C4-2B (cell line): ENCODE results near the gene FOXA1.
A peak's percentile ranks its signal among the peaks of the same experiment; 100 is the strongest.

Source experiments
- H3K27ac ChIP-seq: fragments of 450-650 bp; 2 replicates; pipeline ENCODE4 v1.5.1; 2017
- CTCF ChIP-seq: fragments of 450-650 bp; conservative IDR thresholded peaks from 2 replicates; pipeline ENCODE4 v1.5.1; 2017; ENCODE audit warnings: mild to moderate bottlenecking
- ZFX ChIP-seq: fragments of 450-650 bp; IDR thresholded peaks from 2 replicates; pipeline ENCODE4 v1.6.1; 2017

The FOXA1 gene

DNA sequence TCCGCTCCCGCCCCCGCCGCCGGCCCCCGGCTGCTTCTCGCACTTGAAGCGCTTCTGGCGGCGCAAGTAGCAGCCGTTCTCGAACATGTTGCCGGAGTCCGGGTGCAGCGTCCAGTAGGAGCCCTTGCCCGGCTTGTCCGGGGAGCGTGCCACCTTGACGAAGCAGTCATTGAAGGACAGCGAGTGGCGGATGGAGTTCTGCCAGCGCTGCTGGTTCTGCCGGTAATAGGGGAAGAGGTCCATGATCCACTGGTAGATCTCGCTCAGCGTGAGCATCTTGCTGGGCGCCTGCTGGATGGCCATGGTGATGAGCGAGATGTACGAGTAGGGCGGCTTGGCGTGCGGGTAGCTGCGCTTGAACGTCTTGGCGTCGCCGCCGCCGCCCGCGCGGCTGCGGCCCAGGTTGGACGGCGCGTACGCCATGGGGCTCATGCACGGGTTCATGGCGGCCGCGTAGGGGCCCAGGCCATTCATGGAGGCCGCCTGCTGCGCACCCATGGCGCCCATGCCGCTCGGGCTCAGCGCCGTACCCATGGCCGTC, 3.0 kb downstream of the FOXA1 start:
- TF ChIP-seq CTCF (peak; percentile 34), ZFX (no peak; the same call in 1 of the 2 replicates)
- peak overlapping the region; percentile 93 for H3K27ac ChIP-seq

- H3K27ac ChIP-seq: peak overlapping the region; percentile 93
- TF ChIP-seq CTCF (peak; percentile 56), ZFX (no peak)
These were observed 3.6 kb downstream of the FOXA1 start for GRCh38 chr14:37591311-37591940.

DNA sequence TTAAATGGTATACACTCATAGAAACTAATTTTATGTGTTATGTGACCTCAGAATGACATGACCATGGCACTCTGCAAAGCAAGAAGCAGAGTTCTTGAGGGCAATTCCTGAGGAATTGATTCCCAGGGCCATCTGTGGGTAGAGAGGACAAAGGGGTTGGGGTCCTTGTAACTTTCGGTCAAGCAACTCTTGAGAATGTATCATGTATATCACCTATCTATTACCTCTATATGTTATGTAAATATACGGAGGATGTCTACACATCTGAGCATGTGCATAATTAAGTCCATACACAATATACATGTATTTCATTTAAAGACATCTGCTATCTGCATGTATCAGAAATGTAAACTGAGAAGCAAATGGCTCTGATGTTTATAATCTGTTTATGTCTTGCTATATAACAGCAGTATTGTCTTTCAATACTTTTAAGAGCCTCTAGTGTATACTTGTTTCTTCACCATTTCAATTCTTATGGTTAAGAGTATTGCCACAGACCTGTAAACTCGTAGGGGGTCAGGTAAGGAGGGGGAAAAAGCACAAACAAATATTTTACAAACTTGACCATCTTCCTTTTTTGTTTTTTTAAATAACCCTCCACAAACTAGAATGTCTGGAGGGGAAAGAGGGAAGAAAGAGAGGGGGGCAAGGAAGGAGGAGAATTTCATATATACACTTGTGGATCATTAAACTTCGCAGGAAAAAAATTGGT, 4.5 kb downstream of the FOXA1 start:
- peak overlapping the region; percentile 93 for H3K27ac ChIP-seq
- TF ChIP-seq CTCF (no peak), ZFX (no peak)

GRCh38 chr14:37589715-37590427, 5.2 kb downstream of the FOXA1 start:
- TF ChIP-seq CTCF: no peak
- no peak for TF ChIP-seq ZFX
- H3K27ac ChIP-seq: peak overlapping the region; percentile 62; the same call in 1 of the 2 replicates

- peak overlapping the region; percentile 76 for H3K27ac ChIP-seq
- TF ChIP-seq ZFX (no peak), CTCF (no peak)
These were observed 5.9 kb downstream of the FOXA1 start for GRCh38 chr14:37588956-37589714.

DNA sequence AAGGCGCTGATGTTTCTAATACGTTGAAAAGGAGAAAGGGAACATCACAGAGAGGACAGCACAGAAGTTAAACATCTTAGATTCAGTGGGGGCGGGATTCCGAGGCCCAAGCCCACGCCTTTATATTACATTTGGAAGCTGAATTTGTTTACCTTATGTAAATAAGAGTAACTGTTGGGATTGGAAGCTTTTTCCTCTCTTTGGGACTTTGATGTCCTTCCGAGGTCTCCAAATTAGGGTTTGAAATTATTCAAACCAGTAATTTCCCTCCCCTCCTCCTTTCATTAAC, 6.4 kb downstream of the FOXA1 start:
- TF ChIP-seq ZFX (no peak), CTCF (no peak)
- H3K27ac ChIP-seq: peak overlapping the region; percentile 76
